ENCODE data around the gene PDE4D.

The PDE4D gene

DNA sequence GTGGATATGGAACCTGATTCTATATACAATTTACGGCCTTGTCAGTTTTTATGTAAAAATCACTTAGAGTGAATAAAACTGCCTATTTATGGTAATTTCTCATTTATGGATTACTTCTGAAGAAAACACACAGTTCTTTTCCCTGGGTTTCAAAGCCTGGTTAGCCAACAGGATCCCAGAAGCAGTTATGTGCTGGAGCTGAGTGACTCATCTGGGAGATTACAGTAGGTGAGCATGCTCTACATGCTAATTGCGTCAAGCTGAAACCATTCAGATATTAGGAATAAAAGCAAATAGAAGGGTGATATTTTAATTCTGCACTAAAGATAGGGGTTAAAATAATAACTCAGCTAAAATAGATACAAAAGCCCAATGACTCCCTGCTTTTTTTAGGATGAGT is 47.8 kb downstream of the PDE4D start:
- 0 out of 3 replicates have a peak, but pooled peaks have one; percentile 54 for ATAC-seq
- TF ChIP-seq ARNTL (CRISPR knock-in tag; IDR thresholded peaks at IDR 0.05; ENCODE audit: borderline replicate concordance, low read depth) (no peak), TSHZ2 (CRISPR knock-in tag; IDR thresholded peaks at IDR 0.05) (no peak), CSDC2 (CRISPR knock-in tag; IDR thresholded peaks at IDR 0.05) (no peak), OSR1 (CRISPR knock-in tag; IDR thresholded peaks at IDR 0.05) (no peak), ISL1 (CRISPR knock-in tag; IDR thresholded peaks at IDR 0.05) (no peak), ESRRG (CRISPR knock-in tag; IDR thresholded peaks at IDR 0.05) (no peak), ZNF8 (CRISPR knock-in tag; IDR thresholded peaks at IDR 0.05) (no peak), ZFP30 (CRISPR knock-in tag; IDR thresholded peaks at IDR 0.05) (no peak)
- TF ChIP-seq, protein P1, sequence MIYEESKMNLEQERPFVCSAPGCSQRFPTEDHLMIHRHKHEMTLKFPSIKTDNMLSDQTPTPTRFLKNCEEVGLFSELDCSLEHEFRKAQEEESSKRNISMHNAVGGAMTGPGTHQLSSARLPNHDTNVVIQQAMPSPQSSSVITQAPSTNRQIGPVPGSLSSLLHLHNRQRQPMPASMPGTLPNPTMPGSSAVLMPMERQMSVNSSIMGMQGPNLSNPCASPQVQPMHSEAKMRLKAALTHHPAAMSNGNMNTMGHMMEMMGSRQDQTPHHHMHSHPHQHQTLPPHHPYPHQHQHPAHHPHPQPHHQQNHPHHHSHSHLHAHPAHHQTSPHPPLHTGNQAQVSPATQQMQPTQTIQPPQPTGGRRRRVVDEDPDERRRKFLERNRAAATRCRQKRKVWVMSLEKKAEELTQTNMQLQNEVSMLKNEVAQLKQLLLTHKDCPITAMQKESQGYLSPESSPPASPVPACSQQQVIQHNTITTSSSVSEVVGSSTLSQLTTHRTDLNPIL (CRISPR knock-in tag; IDR thresholded peaks at IDR 0.05; ENCODE audit: low read depth): no peak

- no peak for TF ChIP-seq PPARA (CRISPR knock-in tag; IDR thresholded peaks at IDR 0.05; ENCODE audit: borderline replicate concordance)
- no peak for TF ChIP-seq OSR1 (CRISPR knock-in tag; IDR thresholded peaks at IDR 0.05)
- TF ChIP-seq ZNF70 (CRISPR knock-in tag; IDR thresholded peaks at IDR 0.05): no peak
- TF ChIP-seq ZNF565 (CRISPR knock-in tag; conservative IDR thresholded peaks at IDR 0.05; ENCODE audit: low read depth): no peak
- no peak for TF ChIP-seq SNAI2 (CRISPR knock-in tag; IDR thresholded peaks at IDR 0.05)
- TF ChIP-seq ARNTL (CRISPR knock-in tag; IDR thresholded peaks at IDR 0.05; ENCODE audit: borderline replicate concordance, low read depth): no peak
- TF ChIP-seq CSDC2 (CRISPR knock-in tag; IDR thresholded peaks at IDR 0.05): no peak
- TF ChIP-seq, protein P2, sequence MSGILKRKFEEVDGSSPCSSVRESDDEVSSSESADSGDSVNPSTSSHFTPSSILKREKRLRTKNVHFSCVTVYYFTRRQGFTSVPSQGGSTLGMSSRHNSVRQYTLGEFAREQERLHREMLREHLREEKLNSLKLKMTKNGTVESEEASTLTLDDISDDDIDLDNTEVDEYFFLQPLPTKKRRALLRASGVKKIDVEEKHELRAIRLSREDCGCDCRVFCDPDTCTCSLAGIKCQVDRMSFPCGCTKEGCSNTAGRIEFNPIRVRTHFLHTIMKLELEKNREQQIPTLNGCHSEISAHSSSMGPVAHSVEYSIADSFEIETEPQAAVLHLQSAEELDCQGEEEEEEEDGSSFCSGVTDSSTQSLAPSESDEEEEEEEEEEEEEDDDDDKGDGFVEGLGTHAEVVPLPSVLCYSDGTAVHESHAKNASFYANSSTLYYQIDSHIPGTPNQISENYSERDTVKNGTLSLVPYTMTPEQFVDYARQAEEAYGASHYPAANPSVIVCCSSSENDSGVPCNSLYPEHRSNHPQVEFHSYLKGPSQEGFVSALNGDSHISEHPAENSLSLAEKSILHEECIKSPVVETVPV (CRISPR knock-in tag; IDR thresholded peaks at IDR 0.05): no peak
- no peak for TF ChIP-seq ISL1 (CRISPR knock-in tag; IDR thresholded peaks at IDR 0.05)
- TF ChIP-seq ZC3H10 (CRISPR knock-in tag; IDR thresholded peaks at IDR 0.05): no peak
- no peak for TF ChIP-seq GLIS3 (CRISPR knock-in tag; IDR thresholded peaks at IDR 0.05)
- TF ChIP-seq, protein P3, sequence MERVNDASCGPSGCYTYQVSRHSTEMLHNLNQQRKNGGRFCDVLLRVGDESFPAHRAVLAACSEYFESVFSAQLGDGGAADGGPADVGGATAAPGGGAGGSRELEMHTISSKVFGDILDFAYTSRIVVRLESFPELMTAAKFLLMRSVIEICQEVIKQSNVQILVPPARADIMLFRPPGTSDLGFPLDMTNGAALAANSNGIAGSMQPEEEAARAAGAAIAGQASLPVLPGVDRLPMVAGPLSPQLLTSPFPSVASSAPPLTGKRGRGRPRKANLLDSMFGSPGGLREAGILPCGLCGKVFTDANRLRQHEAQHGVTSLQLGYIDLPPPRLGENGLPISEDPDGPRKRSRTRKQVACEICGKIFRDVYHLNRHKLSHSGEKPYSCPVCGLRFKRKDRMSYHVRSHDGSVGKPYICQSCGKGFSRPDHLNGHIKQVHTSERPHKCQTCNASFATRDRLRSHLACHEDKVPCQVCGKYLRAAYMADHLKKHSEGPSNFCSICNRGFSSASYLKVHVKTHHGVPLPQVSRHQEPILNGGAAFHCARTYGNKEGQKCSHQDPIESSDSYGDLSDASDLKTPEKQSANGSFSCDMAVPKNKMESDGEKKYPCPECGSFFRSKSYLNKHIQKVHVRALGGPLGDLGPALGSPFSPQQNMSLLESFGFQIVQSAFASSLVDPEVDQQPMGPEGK (CRISPR knock-in tag; IDR thresholded peaks at IDR 0.05; ENCODE audit: borderline replicate concordance): no peak
- no peak for TF ChIP-seq TOX (CRISPR knock-in tag; IDR thresholded peaks at IDR 0.05; ENCODE audit: borderline replicate concordance)
- no peak for ATAC-seq
These were observed 49.9 kb downstream of the PDE4D start for GRCh38 chr5:59843511-59844213.

DNA sequence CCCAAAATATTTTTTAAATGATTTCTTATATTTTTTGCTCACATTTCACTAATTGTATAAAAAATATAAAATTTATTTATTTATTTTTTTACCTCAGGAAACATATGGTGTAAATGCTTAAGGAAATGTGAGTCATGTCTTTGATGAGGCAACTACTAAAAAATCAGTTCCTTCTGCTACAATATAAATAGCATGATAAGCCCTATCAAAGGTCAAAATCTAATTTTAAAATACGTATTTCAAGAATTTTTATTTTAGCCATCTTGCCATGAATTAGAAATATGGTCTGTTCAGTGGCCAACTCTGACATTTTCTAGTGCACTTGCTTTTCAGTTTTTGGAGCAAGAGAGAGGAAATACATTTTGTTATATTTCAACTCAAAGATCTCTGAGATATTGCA is 50.5 kb downstream of the PDE4D start:
- no peak for ATAC-seq
- TF ChIP-seq ISL1 (CRISPR knock-in tag; IDR thresholded peaks at IDR 0.05) (peak; percentile 59), ZNF565 (CRISPR knock-in tag; conservative IDR thresholded peaks at IDR 0.05; ENCODE audit: low read depth) (no peak)

- TF ChIP-seq ZC3H10 (CRISPR knock-in tag; IDR thresholded peaks at IDR 0.05) (no peak), RARB (CRISPR knock-in tag; IDR thresholded peaks at IDR 0.05) (no peak), ZFP3 (CRISPR knock-in tag; IDR thresholded peaks at IDR 0.05) (peak; percentile 77), TCF4 (CRISPR knock-in tag; IDR thresholded peaks at IDR 0.05; ENCODE audit: borderline replicate concordance) (peak; percentile 98), TSHZ2 (CRISPR knock-in tag; IDR thresholded peaks at IDR 0.05) (peak; percentile 97), PPARA (CRISPR knock-in tag; IDR thresholded peaks at IDR 0.05; ENCODE audit: borderline replicate concordance) (no peak), ZFP30 (CRISPR knock-in tag; IDR thresholded peaks at IDR 0.05) (0 out of 2 replicates have a peak, but pooled peaks have one; percentile 4), ISL1 (CRISPR knock-in tag; IDR thresholded peaks at IDR 0.05) (peak; percentile 76), ZNF70 (CRISPR knock-in tag; IDR thresholded peaks at IDR 0.05) (no peak), ZNF8 (CRISPR knock-in tag; IDR thresholded peaks at IDR 0.05) (peak; percentile 59; the same call in 1 of the 2 replicates), BACH2 (CRISPR knock-in tag; IDR thresholded peaks at IDR 0.05; ENCODE audit: borderline replicate concordance) (peak; percentile 16; the same call in 1 of the 2 replicates)
- TF ChIP-seq, protein P3 (CRISPR knock-in tag; IDR thresholded peaks at IDR 0.05; ENCODE audit: borderline replicate concordance): 0 out of 2 replicates have a peak, but pooled peaks have one; percentile 20
- ATAC-seq: peak; percentile 92
These were observed 53.3 kb downstream of the PDE4D start for GRCh38 chr5:59840200-59840601.

Data from SK-N-SH treated with all-trans-retinoic acid at 6 μM for 48 hours (cell line).